ENCODE measurements around the gene ABCC1.
"Not testable (repeated sequence)": the region's sequence is repeated elsewhere in the genome, so short reads cannot be mapped to it uniquely, and the experiment has no call there.

ABCC1 gene

DNA sequence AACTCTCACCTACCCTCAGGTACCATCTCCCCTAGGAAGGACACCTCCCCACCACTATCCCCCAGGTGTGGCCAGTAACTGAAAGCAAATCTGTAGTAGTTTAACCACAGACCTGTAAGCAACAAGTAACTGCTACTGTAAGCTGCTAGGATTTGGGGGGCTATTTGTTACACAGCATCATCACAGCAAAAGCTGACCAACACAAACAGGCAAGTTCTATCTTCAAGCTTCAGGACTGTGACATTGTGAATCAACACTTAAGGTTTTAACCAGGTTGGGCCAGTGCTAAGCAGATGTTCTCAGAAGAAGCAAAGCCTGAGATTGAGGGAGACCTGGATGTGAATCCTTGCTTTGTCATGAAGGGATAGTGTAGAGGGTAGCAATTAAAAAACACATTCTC lies 226.9 kb downstream of the ABCC1 start:
- H3K27me3 ChIP-seq (ENCODE audit: insufficient read depth, insufficient read length), result no peaks in the 10 kb centered on the region
- H3K36me3 ChIP-seq (ENCODE audit: insufficient read depth, insufficient read length, low read length), result no peaks in the 10 kb centered on the region
- DNase-seq (ENCODE audit: low read depth, low spot score), result no peak
- peaks cover 6% of the 10 kb centered on the region; the same call in 1 of the 2 replicates for H3K9me3 ChIP-seq (ENCODE audit: insufficient read depth, low read length)
- TF ChIP-seq ZNF274 (IDR thresholded peaks at IDR 0.05; ENCODE audit: low read depth, low read length) (no peak), YY1 (IDR thresholded peaks at IDR 0.05; ENCODE audit: insufficient read depth, insufficient read length) (no peak), SUZ12 (IDR thresholded peaks at IDR 0.05; ENCODE audit: extremely low read depth, insufficient read depth, insufficient read length) (no peak)
- H3K9ac ChIP-seq (ENCODE audit: insufficient read length, low read depth), result no peak overlapping the region
- no peaks in the 10 kb centered on the region for H3K4me1 ChIP-seq (ENCODE audit: insufficient read depth, insufficient read length)
- H3K4me3 ChIP-seq (ENCODE audit: insufficient read length, low read depth), result no peak overlapping the region

DNA sequence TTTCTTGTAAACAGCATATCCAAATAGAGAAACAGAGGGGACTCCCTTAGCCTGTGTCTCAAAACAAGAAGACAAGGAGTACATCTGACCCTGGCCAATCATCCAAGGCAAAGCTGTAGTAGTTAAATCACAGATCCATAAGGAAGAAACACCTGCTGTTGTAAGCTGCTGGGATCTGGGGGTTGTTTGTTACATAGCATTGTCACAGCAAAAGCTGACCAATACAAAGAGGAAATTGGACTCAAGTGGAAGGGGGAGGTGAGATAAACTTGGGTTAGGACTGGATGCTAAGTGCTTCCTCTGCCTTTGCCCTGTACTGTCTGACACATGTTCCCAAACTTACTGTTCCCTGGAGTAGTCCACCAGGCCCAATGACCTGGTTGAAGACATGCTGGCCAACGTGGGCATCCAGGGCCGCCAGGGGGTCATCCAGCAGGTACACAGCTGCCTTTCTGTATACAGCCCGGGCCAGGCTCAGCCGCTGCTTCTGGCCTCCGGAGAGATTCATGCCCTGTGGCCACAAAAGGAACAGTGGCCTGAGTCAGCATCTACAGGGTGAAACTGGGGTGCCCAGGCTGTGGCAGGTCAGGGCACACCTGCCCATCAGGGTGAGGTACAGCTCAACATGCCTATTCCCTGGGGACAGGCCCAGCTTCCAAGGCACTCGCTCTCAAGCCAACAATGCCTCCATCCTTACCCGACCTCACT lies 229.2 kb downstream of the ABCC1 start:
- H3K4me1 ChIP-seq (ENCODE audit: insufficient read depth, insufficient read length), result peaks cover 13% of the 10 kb centered on the region
- no peak for DNase-seq (ENCODE audit: low read depth, low spot score)
- H3K9me3 ChIP-seq (ENCODE audit: insufficient read depth, low read length), result peaks cover 6% of the 10 kb centered on the region; the same call in 1 of the 2 replicates
- H3K27me3 ChIP-seq (ENCODE audit: insufficient read depth, insufficient read length), result no peaks in the 10 kb centered on the region
- H3K4me3 ChIP-seq (ENCODE audit: insufficient read length, low read depth), result no peak overlapping the region
- no peak for TF ChIP-seq YY1 (IDR thresholded peaks at IDR 0.05; ENCODE audit: insufficient read depth, insufficient read length)
- TF ChIP-seq ZNF274 (IDR thresholded peaks at IDR 0.05; ENCODE audit: low read depth, low read length), result no peak
- no peak for TF ChIP-seq SUZ12 (IDR thresholded peaks at IDR 0.05; ENCODE audit: extremely low read depth, insufficient read depth, insufficient read length)
- H3K36me3 ChIP-seq (ENCODE audit: insufficient read depth, insufficient read length, low read length), result no peaks in the 10 kb centered on the region
- H3K9ac ChIP-seq (ENCODE audit: insufficient read length, low read depth), result no peak overlapping the region

DNA sequence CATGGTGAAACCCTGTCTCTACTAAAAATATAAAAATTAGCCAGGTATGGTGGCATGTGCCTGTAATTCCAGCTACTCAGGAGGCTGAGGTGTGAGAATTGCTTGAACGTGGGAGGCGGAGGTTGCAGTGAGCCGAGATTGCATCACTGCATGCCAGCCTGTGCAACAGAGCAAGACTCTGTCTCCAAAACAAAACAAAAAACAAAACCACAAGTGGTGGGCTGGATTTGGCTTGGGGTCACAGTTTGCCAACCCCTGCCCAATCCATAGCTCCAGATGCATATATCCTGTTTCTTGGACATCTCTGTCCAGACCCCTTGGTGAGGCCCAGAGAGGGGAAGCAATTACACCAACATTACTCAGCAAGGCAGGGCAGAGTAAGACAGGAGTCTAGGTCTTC lies 232.3 kb downstream of the ABCC1 start:
- H3K9me3 ChIP-seq (ENCODE audit: insufficient read depth, low read length); DNase-seq (ENCODE audit: low read depth, low spot score); H3K27me3 ChIP-seq (ENCODE audit: insufficient read depth, insufficient read length); H3K36me3 ChIP-seq (ENCODE audit: insufficient read depth, insufficient read length, low read length); H3K4me3 ChIP-seq (ENCODE audit: insufficient read length, low read depth): not testable (repeated sequence)
- Histone ChIP-seq H3K4me1 (ENCODE audit: insufficient read depth, insufficient read length) (peaks cover 19% of the 10 kb centered on the region), H3K9ac (ENCODE audit: insufficient read length, low read depth) (peak overlapping the region; percentile 0)

DNA sequence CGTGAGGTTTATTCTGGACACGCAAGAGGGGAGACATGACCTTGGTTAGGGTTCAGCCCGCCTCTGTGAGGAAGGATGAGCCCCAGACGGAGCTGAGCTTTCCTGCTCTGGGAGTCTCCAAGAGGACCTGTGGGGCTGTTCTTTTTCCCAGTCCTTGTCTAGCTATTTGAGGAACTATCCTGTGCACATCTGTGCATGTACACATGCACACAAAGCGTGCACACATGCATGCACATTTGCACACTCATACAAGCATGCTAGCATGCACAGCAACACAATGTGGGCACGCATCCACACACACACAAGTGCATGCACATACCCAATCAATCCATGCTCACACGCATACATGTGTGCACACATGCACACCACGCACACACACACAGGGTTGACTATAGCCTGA lies 233.5 kb downstream of the ABCC1 start:
- Histone ChIP-seq H3K4me3 (ENCODE audit: insufficient read length, low read depth) (no peak overlapping the region), H3K36me3 (ENCODE audit: insufficient read depth, insufficient read length, low read length) (no peaks in the 10 kb centered on the region), H3K27me3 (ENCODE audit: insufficient read depth, insufficient read length) (no peaks in the 10 kb centered on the region), H3K9ac (ENCODE audit: insufficient read length, low read depth) (peak overlapping the region; percentile 32), H3K4me1 (ENCODE audit: insufficient read depth, insufficient read length) (peaks cover 19% of the 10 kb centered on the region), H3K9me3 (ENCODE audit: insufficient read depth, low read length) (no peaks in the 10 kb centered on the region; the same call in 1 of the 2 replicates)
- no peak for DNase-seq (ENCODE audit: low read depth, low spot score)
- TF ChIP-seq YY1 (IDR thresholded peaks at IDR 0.05; ENCODE audit: insufficient read depth, insufficient read length), result no peak
- no peak for TF ChIP-seq SUZ12 (IDR thresholded peaks at IDR 0.05; ENCODE audit: extremely low read depth, insufficient read depth, insufficient read length)
- TF ChIP-seq ZNF274 (IDR thresholded peaks at IDR 0.05; ENCODE audit: low read depth, low read length), result no peak

DNA sequence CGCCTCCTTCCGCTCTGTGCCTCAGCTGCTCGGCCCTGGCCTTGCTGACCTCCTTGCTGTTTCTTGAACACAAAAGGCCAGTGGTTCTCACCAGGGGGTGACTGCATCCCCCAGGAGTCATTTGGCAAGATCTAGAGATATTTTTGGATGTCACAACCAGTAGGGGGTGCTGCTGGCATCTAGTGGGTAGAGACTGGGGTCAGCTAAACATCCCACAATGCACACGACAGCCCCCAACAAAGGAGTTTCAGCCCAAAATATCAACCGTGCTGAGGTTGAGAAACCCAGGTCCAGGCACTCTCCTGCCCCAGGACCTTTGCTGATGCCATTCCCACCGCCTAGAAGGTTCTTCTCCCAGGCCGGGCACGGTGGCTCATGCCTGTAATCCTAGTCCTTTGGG lies 234.1 kb downstream of the ABCC1 start:
- no peak for TF ChIP-seq SUZ12 (IDR thresholded peaks at IDR 0.05; ENCODE audit: extremely low read depth, insufficient read depth, insufficient read length)
- DNase-seq (ENCODE audit: low read depth, low spot score), result peak; percentile 33
- H3K36me3 ChIP-seq (ENCODE audit: insufficient read depth, insufficient read length, low read length), result no peaks in the 10 kb centered on the region

DNA sequence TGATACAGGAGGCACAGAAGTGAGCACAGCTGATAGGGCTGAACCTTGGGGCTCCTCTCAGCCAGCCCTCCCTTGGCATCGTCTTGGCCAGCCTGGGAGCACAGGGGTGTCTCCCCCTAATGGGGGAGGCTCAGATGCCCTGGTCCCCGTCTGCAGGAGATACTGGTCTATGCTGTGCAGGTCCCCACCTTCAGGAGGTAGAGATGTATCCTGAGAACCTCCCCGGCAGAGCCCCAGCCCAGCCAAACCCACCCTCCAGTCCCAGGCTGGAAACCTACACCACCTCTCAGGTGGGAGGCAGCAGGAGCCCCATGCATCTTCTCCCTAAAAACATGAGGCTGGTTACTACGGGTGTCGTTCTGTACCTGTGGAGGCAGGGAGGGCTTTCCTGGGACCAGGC lies 235.2 kb downstream of the ABCC1 start:
- TF ChIP-seq SUZ12 (IDR thresholded peaks at IDR 0.05; ENCODE audit: extremely low read depth, insufficient read depth, insufficient read length), result no peak
- no peak for TF ChIP-seq YY1 (IDR thresholded peaks at IDR 0.05; ENCODE audit: insufficient read depth, insufficient read length)
- TF ChIP-seq ZNF274 (IDR thresholded peaks at IDR 0.05; ENCODE audit: low read depth, low read length), result no peak
- no peaks in the 10 kb centered on the region for H3K9me3 ChIP-seq (ENCODE audit: insufficient read depth, low read length)
- DNase-seq (ENCODE audit: low read depth, low spot score), result no peak

More for the DNA sequence above, 234.1 kb downstream of the ABCC1 start:
- no peak overlapping the region for H3K4me3 ChIP-seq (ENCODE audit: insufficient read length, low read depth)
- H3K27me3 ChIP-seq (ENCODE audit: insufficient read depth, insufficient read length), result no peaks in the 10 kb centered on the region
- H3K9me3 ChIP-seq (ENCODE audit: insufficient read depth, low read length), result no peaks in the 10 kb centered on the region; the same call in 1 of the 2 replicates
- peak overlapping the region; percentile 32 for H3K9ac ChIP-seq (ENCODE audit: insufficient read length, low read depth)
- peaks cover 19% of the 10 kb centered on the region for H3K4me1 ChIP-seq (ENCODE audit: insufficient read depth, insufficient read length)

DNA sequence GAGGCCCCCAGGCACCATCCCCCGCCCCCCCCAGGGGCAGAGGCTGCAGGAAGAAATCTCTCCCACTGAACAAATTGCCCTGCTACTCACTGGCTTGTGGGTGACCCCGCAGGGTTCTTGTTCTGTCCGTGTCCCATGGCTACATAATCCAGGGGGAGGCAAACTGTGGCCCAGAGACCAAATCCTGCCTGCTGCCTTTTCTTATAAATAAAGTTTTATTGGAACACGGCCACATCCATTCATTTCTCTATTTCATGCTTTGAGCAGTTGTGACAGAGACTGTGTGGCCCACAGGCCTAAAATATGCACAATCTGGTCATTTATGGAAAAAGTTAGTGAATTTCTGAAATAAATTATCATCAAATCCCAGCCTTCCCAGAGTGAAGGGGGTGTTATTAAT lies 235.7 kb downstream of the ABCC1 start:
- H3K9me3 ChIP-seq (ENCODE audit: insufficient read depth, low read length), result no peaks in the 10 kb centered on the region
- H3K27me3 ChIP-seq (ENCODE audit: insufficient read depth, insufficient read length), result no peaks in the 10 kb centered on the region
- DNase-seq (ENCODE audit: low read depth, low spot score), result no peak
- H3K9ac ChIP-seq (ENCODE audit: insufficient read length, low read depth), result no peak overlapping the region
- H3K36me3 ChIP-seq (ENCODE audit: insufficient read depth, insufficient read length, low read length), result no peaks in the 10 kb centered on the region
- no peak for TF ChIP-seq SUZ12 (IDR thresholded peaks at IDR 0.05; ENCODE audit: extremely low read depth, insufficient read depth, insufficient read length)
- TF ChIP-seq YY1 (IDR thresholded peaks at IDR 0.05; ENCODE audit: insufficient read depth, insufficient read length), result no peak
- no peak for TF ChIP-seq ZNF274 (IDR thresholded peaks at IDR 0.05; ENCODE audit: low read depth, low read length)
- peaks cover 25% of the 10 kb centered on the region for H3K4me1 ChIP-seq (ENCODE audit: insufficient read depth, insufficient read length)
- H3K4me3 ChIP-seq (ENCODE audit: insufficient read length, low read depth), result no peak overlapping the region

More for the DNA sequence above, 235.2 kb downstream of the ABCC1 start:
- H3K27me3 ChIP-seq (ENCODE audit: insufficient read depth, insufficient read length), result no peaks in the 10 kb centered on the region
- H3K9ac ChIP-seq (ENCODE audit: insufficient read length, low read depth), result no peak overlapping the region
- H3K4me3 ChIP-seq (ENCODE audit: insufficient read length, low read depth), result no peak overlapping the region
- peaks cover 23% of the 10 kb centered on the region for H3K4me1 ChIP-seq (ENCODE audit: insufficient read depth, insufficient read length)
- H3K36me3 ChIP-seq (ENCODE audit: insufficient read depth, insufficient read length, low read length), result no peaks in the 10 kb centered on the region

All from NT2/D1 (cell line).